Measurements from ENCODE around the gene RAD51B. TPM values are rescaled to one million over a fixed set of nuclear protein-coding genes. Genes with fewer than 3 reads are reported as not detected.
"Not testable (repeated sequence)": the region's sequence is repeated elsewhere in the genome, so short reads cannot be mapped to it uniquely, and the experiment has no call there.

Gene RAD51B
- polyA plus RNA-seq, 3 donors: 3.6 to 11.6 (median 9.4) TPM

GRCh38 chr14:68696721-68697495 is 877.3 kb downstream of the RAD51B start:
- TF ChIP-seq, protein P1, sequence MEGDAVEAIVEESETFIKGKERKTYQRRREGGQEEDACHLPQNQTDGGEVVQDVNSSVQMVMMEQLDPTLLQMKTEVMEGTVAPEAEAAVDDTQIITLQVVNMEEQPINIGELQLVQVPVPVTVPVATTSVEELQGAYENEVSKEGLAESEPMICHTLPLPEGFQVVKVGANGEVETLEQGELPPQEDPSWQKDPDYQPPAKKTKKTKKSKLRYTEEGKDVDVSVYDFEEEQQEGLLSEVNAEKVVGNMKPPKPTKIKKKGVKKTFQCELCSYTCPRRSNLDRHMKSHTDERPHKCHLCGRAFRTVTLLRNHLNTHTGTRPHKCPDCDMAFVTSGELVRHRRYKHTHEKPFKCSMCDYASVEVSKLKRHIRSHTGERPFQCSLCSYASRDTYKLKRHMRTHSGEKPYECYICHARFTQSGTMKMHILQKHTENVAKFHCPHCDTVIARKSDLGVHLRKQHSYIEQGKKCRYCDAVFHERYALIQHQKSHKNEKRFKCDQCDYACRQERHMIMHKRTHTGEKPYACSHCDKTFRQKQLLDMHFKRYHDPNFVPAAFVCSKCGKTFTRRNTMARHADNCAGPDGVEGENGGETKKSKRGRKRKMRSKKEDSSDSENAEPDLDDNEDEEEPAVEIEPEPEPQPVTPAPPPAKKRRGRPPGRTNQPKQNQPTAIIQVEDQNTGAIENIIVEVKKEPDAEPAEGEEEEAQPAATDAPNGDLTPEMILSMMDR (IDR thresholded peaks at IDR 0.05): no peak
- WGBS (ENCODE audit: insufficient coverage): 93% methylated on average over 3 of the region's 6 CpGs
- H3K27me3 ChIP-seq (ENCODE audit: control insufficient read depth in 2 of 2, insufficient read depth in 2 of 2, low read length in 2 of 2): no peaks in the 10 kb centered on the region

DNA sequence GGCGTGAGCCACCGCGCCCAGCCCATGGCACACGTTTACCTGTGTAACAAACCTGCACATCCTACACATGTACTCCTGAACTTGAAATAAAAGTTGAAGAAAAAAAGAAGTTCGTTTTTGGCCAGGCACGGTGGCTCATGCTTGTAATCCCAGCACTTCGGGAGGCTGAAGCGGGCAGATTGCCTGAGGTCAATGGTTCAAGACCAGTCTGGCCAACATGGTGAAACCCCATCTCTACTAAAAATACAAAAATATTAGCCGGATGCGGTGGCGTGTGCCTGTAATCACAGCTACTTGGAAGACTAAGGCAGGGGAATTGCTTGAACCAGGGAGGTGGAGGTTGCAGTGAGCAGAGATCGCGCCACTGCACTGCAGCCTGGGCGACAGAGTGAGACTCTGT is 879.2 kb downstream of the RAD51B start:
- H4K20me1 ChIP-seq (ENCODE audit: insufficient read depth, low read length); H3K9ac ChIP-seq (ENCODE audit: insufficient read depth, low read length, poor library complexity, severe bottlenecking); H3K4me2 ChIP-seq (replicated peaks; ENCODE audit: extremely low read depth, low read length, poor library complexity, severe bottlenecking); H2AFZ ChIP-seq (ENCODE audit: insufficient read depth, low read depth, low read length, poor library complexity, severe bottlenecking); H3K4me3 Mint-ChIP-seq; H3K4me3 ChIP-seq (replicated peaks in 1 of 3; ENCODE audit: low read depth in 2 of 3, low read length in 3 of 3); H3K27ac Mint-ChIP-seq; H3K36me3 ChIP-seq (replicated peaks in 1 of 2; ENCODE audit: control insufficient read depth in 1 of 2, insufficient read depth in 2 of 2, low read length in 2 of 2); H3K79me2 ChIP-seq (ENCODE audit: insufficient read depth, low read length); H3K27ac ChIP-seq (ENCODE audit: low read depth in 1 of 2, low read length in 2 of 2); H3K27me3 ChIP-seq (ENCODE audit: control insufficient read depth in 2 of 2, insufficient read depth in 2 of 2, low read length in 2 of 2); H3K9me3 ChIP-seq (replicated peaks in 1 of 2; ENCODE audit: control insufficient read depth in 1 of 2, insufficient read depth in 1 of 2, low read length in 2 of 2); DNase-seq: not testable (repeated sequence)
- peaks cover 32 to 38% of the 10 kb centered on the region in 2 donors for H3K4me1 ChIP-seq (ENCODE audit: control insufficient read depth in 1 of 2, insufficient read depth in 2 of 2, low read length in 2 of 2)
- H3K27me3 Mint-ChIP-seq (ENCODE audit: low read depth in 3 of 3): peaks cover 5 to 11% (median 6%) of the 10 kb centered on the region in 3 donors
- H3K4me1 Mint-ChIP-seq: peaks cover 42% of the 10 kb centered on the region
- H3K9me3 Mint-ChIP-seq: peaks cover 0 to 11% (median 6%) of the 10 kb centered on the region in 7 donors
- intact Hi-C loops (cut with micrococcal nuclease): loop anchor here in 1 of 2 donors (5.0 kb wide), 1 partner anchor 121 kb away; no protein-coding TSS in a partner anchor
- WGBS (ENCODE audit: insufficient coverage): 96% methylated on average over 3 of the region's 14 CpGs
- peaks cover 18 to 21% of the 10 kb centered on the region in 2 donors for H3K36me3 Mint-ChIP-seq

More at GRCh38 chr14:68696721-68697495, 877.3 kb downstream of the RAD51B start:
- Mint-ChIP-seq H3K36me3 (peaks cover 22 to 27% of the 10 kb centered on the region in 2 donors), H3K9me3 (peaks cover 0 to 11% (median 6%) of the 10 kb centered on the region in 7 donors), H3K27me3 (ENCODE audit: low read depth in 3 of 3) (peaks cover 8 to 13% (median 10%) of the 10 kb centered on the region in 3 donors), H3K4me3 (no peak overlapping the region), H3K4me1 (peaks cover 45% of the 10 kb centered on the region), H3K27ac (no peak overlapping the region)
- H3K9ac ChIP-seq (ENCODE audit: insufficient read depth, low read length, poor library complexity, severe bottlenecking): no peak overlapping the region
- peaks cover 40 to 41% of the 10 kb centered on the region in 2 donors for H3K4me1 ChIP-seq (ENCODE audit: control insufficient read depth in 1 of 2, insufficient read depth in 2 of 2, low read length in 2 of 2)
- no peak overlapping the region for H3K4me3 ChIP-seq (replicated peaks in 1 of 3; ENCODE audit: low read depth in 2 of 3, low read length in 3 of 3)
- no peaks in the 10 kb centered on the region for H3K36me3 ChIP-seq (replicated peaks in 1 of 2; ENCODE audit: control insufficient read depth in 1 of 2, insufficient read depth in 2 of 2, low read length in 2 of 2)
- no peaks in the 10 kb centered on the region for H3K79me2 ChIP-seq (ENCODE audit: insufficient read depth, low read length)
- H3K4me2 ChIP-seq (replicated peaks; ENCODE audit: extremely low read depth, low read length, poor library complexity, severe bottlenecking): no peak overlapping the region
- no peaks in the 10 kb centered on the region for H4K20me1 ChIP-seq (ENCODE audit: insufficient read depth, low read length)
- DNase-seq: no peak
- no peak overlapping the region for H2AFZ ChIP-seq (ENCODE audit: insufficient read depth, low read depth, low read length, poor library complexity, severe bottlenecking)
- H3K27ac ChIP-seq (ENCODE audit: low read depth in 1 of 2, low read length in 2 of 2): no peak overlapping the region
- intact Hi-C loops (cut with micrococcal nuclease): loop anchor here in 1 of 2 donors (5.0 kb wide), 1 partner anchor 120 kb away; no protein-coding TSS in a partner anchor
- H3K9me3 ChIP-seq (replicated peaks in 1 of 2; ENCODE audit: control insufficient read depth in 1 of 2, insufficient read depth in 1 of 2, low read length in 2 of 2): peaks cover 0 to 4% of the 10 kb centered on the region in 2 donors
